IMR-90 (cell line): ENCODE results near the gene ITPKA. TPM values are rescaled to one million over a fixed set of nuclear protein-coding genes. Genes with fewer than 3 reads are reported as not detected.

Experiments used
- ATAC-seq: fragments of 200-7000 bp; cut with Tn5 transposase; 2 replicates; pipeline ENCODE4 v1.9.1; 2020; ENCODE audit warnings: low read depth, mild to moderate bottlenecking, moderate library complexity
- BruUV-seq: library from RNA; stranded (reverse); fragments of 400-500 nt; replicated peaks from 2 replicates; lab custom pipeline; 2021; lab: Mats Ljungman, UMichigan
- CTCF ChIA-PET: fragments of 300-600 bp; formaldehyde crosslinking; extraction: SDS; loops from one replicate; lab custom pipeline; 2021; ENCODE audit warnings: antibody characterized with exemption; lab: Yijun Ruan, JAX
- POLR2A ChIA-PET: fragments of 300-600 bp; sonication (Branson Sonifier 250); formaldehyde crosslinking; loops from one replicate; lab custom pipeline; 2022; ENCODE audit warnings: antibody characterized with exemption; ENCODE audit not compliant: unreplicated experiment; lab: Charles Lee
- DNase-seq: peaks from one replicate; pipeline ENCODE4 v3.0.0; 2013
- H2AFZ ChIP-seq: replicated peaks from 2 replicates; pipeline ENCODE3; 2013; ENCODE audit warnings: low read length, mild to moderate bottlenecking; ENCODE audit not compliant: poor library complexity
- H2AK5ac ChIP-seq: 2 replicates; pipeline ENCODE4 v1.6.1; 2013; ENCODE audit warnings: low read depth, low read length, inconsistent platforms
- H2AK9ac ChIP-seq: replicated peaks from 2 replicates; pipeline ENCODE3; 2013; ENCODE audit warnings: mild to moderate bottlenecking, low read depth, low read length, moderate library complexity; ENCODE audit not compliant: poor library complexity
- H2BK120ac ChIP-seq: 2 replicates; pipeline ENCODE4 v1.6.1; 2013; ENCODE audit warnings: low read depth, low read length, inconsistent platforms
- H2BK15ac ChIP-seq: 3 replicates; pipeline ENCODE4 v1.6.1; 2013; ENCODE audit warnings: low read depth, low read length, inconsistent platforms
- H2BK20ac ChIP-seq: 2 replicates; pipeline ENCODE4 v1.6.1; 2013; ENCODE audit warnings: low read depth, mild to moderate bottlenecking, inconsistent platforms, low read length, moderate library complexity
- H2BK5ac ChIP-seq: 2 replicates; pipeline ENCODE4 v1.6.1; 2013; ENCODE audit warnings: mild to moderate bottlenecking, low read depth, low read length, inconsistent platforms; ENCODE audit not compliant: poor library complexity, severe bottlenecking
- H3K14ac ChIP-seq: replicated peaks from 2 replicates; pipeline ENCODE4 v1.6.1; 2013; ENCODE audit warnings: low read depth, low read length, inconsistent platforms
- H3K18ac ChIP-seq: 2 replicates; pipeline ENCODE4 v1.6.1; 2013; ENCODE audit warnings: low read depth, low read length, control low read depth
- H3K23ac ChIP-seq: 2 replicates; pipeline ENCODE4 v1.6.1; 2013; ENCODE audit warnings: low read depth, low read length, inconsistent platforms
- H3K27ac ChIP-seq: 2 replicates; pipeline ENCODE4 v1.5.1; 2013; ENCODE audit warnings: mild to moderate bottlenecking, control low read depth, low read length; ENCODE audit not compliant: insufficient read depth
- H3K27me3 ChIP-seq: 2 replicates; pipeline ENCODE4 v1.6.1; 2013; ENCODE audit warnings: low read length; ENCODE audit not compliant: control insufficient read depth, insufficient read depth
- H3K36me3 ChIP-seq: 2 replicates; pipeline ENCODE4 v1.6.1; 2013; ENCODE audit warnings: low read length, mixed read lengths; ENCODE audit not compliant: control insufficient read depth, insufficient read depth
- H3K4ac ChIP-seq: 2 replicates; pipeline ENCODE4 v1.6.1; 2013; ENCODE audit warnings: low read depth, low read length, inconsistent platforms
- H3K4me1 ChIP-seq: 2 replicates; pipeline ENCODE4 v1.6.1; 2013; ENCODE audit warnings: low read length, mixed read lengths; ENCODE audit not compliant: control insufficient read depth, insufficient read depth
- H3K4me2 ChIP-seq: 2 replicates; pipeline ENCODE4 v1.6.1; 2013; ENCODE audit warnings: low read depth, mild to moderate bottlenecking, control low read depth, low read length, moderate library complexity
- H3K4me3 ChIP-seq: 2 replicates; pipeline ENCODE4 v1.5.1; 2013; ENCODE audit warnings: low read depth, mild to moderate bottlenecking, control low read depth, low read length, moderate library complexity; ENCODE audit not compliant: insufficient read depth
- H3K56ac ChIP-seq: 2 replicates; pipeline ENCODE4 v1.6.1; 2013; ENCODE audit warnings: low read length, inconsistent platforms; ENCODE audit not compliant: insufficient read depth; ENCODE audit errors: extremely low read depth
- H3K79me1 ChIP-seq, 2 experiments: 2 replicates each; pipeline ENCODE4 v1.6.1; 2013; ENCODE audit warnings: low read length in 2 of 2, inconsistent platforms in 1 of 2, low read depth in 1 of 2
- H3K9ac ChIP-seq: 2 replicates; pipeline ENCODE4 v1.6.1; 2013; ENCODE audit warnings: low read depth, low read length, control low read depth
- H3K9me1 ChIP-seq: 2 replicates; pipeline ENCODE4 v1.6.1; 2013; ENCODE audit warnings: low read length, inconsistent platforms; ENCODE audit not compliant: insufficient read depth
- H3K9me3 ChIP-seq: 2 replicates; pipeline ENCODE4 v1.6.1; 2013; ENCODE audit warnings: low read length; ENCODE audit not compliant: control insufficient read depth, insufficient read depth
- H4K20me1 ChIP-seq: 2 replicates; pipeline ENCODE4 v1.6.1; 2013; ENCODE audit warnings: low read length, inconsistent platforms; ENCODE audit not compliant: insufficient read depth
- H4K5ac ChIP-seq: 2 replicates; pipeline ENCODE4 v1.6.1; 2013; ENCODE audit warnings: mild to moderate bottlenecking, low read depth, low read length, control low read depth
- H4K8ac ChIP-seq, 2 experiments: 2 replicates each; pipeline ENCODE4 v1.6.1; 2013; ENCODE audit warnings: low read depth in 2 of 2, low read length in 2 of 2, control low read depth in 1 of 2, inconsistent platforms in 1 of 2
- H4K91ac ChIP-seq: 2 replicates; pipeline ENCODE4 v1.6.1; 2013; ENCODE audit warnings: low read depth, low read length, inconsistent platforms; ENCODE audit not compliant: insufficient read depth
- CEBPB ChIP-seq: IDR thresholded peaks from 2 replicates; pipeline ENCODE4 v1.6.1; 2012; ENCODE audit warnings: low read depth, low read length, improper control_type of control experiment
- MAZ ChIP-seq: IDR thresholded peaks from 2 replicates; pipeline ENCODE4 v1.6.1; 2012; ENCODE audit warnings: low read depth, mild to moderate bottlenecking, low read length, improper control_type of control experiment, moderate library complexity, borderline replicate concordance
- MXI1 ChIP-seq: IDR thresholded peaks from 2 replicates; pipeline ENCODE4 v1.6.1; 2012; ENCODE audit warnings: low read depth, mild to moderate bottlenecking, low read length, moderate library complexity, borderline replicate concordance
- RAD21 ChIP-seq: IDR thresholded peaks from 2 replicates; pipeline ENCODE4 v1.6.1; 2012; ENCODE audit warnings: low read length, improper control_type of control experiment
- SMC3 ChIP-seq: fragments of 150-350 bp; IDR thresholded peaks from 2 replicates; pipeline ENCODE4 v1.6.1; 2016; ENCODE audit warnings: low read depth, mild to moderate bottlenecking, antibody characterized with exemption, low read length, moderate library complexity
- USF2 ChIP-seq: fragments of 150-350 bp; IDR thresholded peaks from 2 replicates; pipeline ENCODE4 v1.6.1; 2017; ENCODE audit warnings: mild to moderate bottlenecking, antibody characterized with exemption, low read length, low read depth
- WGBS, 2 experiments: methylation state at CpG; one replicate each; pipeline versions ENCODE4 v1.1.5 to v1.1.7; 2013; ENCODE audit warnings: missing lambda C conversion rate in 2 of 2; ENCODE audit not compliant: insufficient read length in 1 of 2; ENCODE audit errors: extremely low coverage in 2 of 2; 5-methylcytosine and 5-hydroxymethylcytosine counted together
- dilution Hi-C: fragments of 300-500 bp; cut with HindIII; formaldehyde crosslinking; loops from one replicate; pipeline ENCODE4 v1.14.3; 2018; ENCODE audit warnings: low sequenced_read_pairs; ENCODE audit not compliant: unreplicated experiment
- in situ Hi-C: fragments of 300-500 bp; cut with MboI; formaldehyde crosslinking; loops from 3 replicates; pipeline ENCODE4 v1.14.3; 2019; ENCODE audit warnings: low sequenced_read_pairs, inconsistent platforms, mixed read lengths
- intact Hi-C: fragments of 100-400 bp; cut with micrococcal nuclease; formaldehyde crosslinking; loops from 2 replicates; pipeline ENCODE4 v1.10.0; 2022
- polyA plus RNA-seq, 3 experiments: library from polyadenylated mRNA; depleted of rRNA; stranded (reverse); fragments of >200 nt; gene quantifications; 2 replicates each; pipeline ENCODE4 v1.2.3, GENCODE V29; 2012; ENCODE audit warnings: low replicate concordance in 1 of 3
- total RNA-seq: library from RNA; depleted of rRNA; stranded (reverse); fragments of >200 nt; gene quantifications from 2 replicates; pipeline ENCODE4 v1.2.3, GENCODE V29; 2012

ITPKA gene
- total and polyA plus RNA-seq, 2 of the 4 experiments (the other 2 are of a cell fraction), result 1.1 to 1.8 TPM

- no peak overlapping the region for H2BK20ac ChIP-seq
- no peak overlapping the region for H2BK5ac ChIP-seq
- ChIA-PET CTCF (no interaction called here), POLR2A (no interaction called here)
- peaks cover 7% of the 10 kb centered on the region for H3K4me1 ChIP-seq
- H3K9me3 ChIP-seq, result no peaks in the 10 kb centered on the region
- in situ Hi-C loops (no loop called here), intact Hi-C loops (no loop called here), dilution Hi-C loops (no loop called here)
- no peak for DNase-seq
- H2AK5ac ChIP-seq, result no peak overlapping the region
- no peak overlapping the region for H4K91ac ChIP-seq
- no peak overlapping the region for H3K9ac ChIP-seq
- H3K4me3 ChIP-seq, result no peak overlapping the region
- no peak overlapping the region for H3K4me2 ChIP-seq
- H2AFZ ChIP-seq, result no peak overlapping the region
- H4K8ac ChIP-seq, result no peak overlapping the region
- WGBS, 2 experiments, result 88% methylated on average over 41 of the region's 43 CpGs; no CpG with 5 or more reads in 1 of the 2 experiments
- peaks cover 0 to 7% of the 10 kb centered on the region in 2 experiments; a peak in 2 of 4 replicates for H3K79me1 ChIP-seq
- no peaks in the 10 kb centered on the region for H3K27me3 ChIP-seq
- BruUV-seq, result no TSS peak
- H3K9me1 ChIP-seq, result peaks cover 38% of the 10 kb centered on the region
- H3K14ac ChIP-seq, result no peak overlapping the region
- H4K20me1 ChIP-seq, result no peaks in the 10 kb centered on the region
- TF ChIP-seq SMC3 (no peak), MXI1 (no peak), USF2 (no peak), MAZ (no peak), RAD21 (no peak), CEBPB (no peak)
- no peak overlapping the region for H4K5ac ChIP-seq
- H2AK9ac ChIP-seq, result no peak overlapping the region
- no peak overlapping the region for H2BK15ac ChIP-seq
- no peak for ATAC-seq
- no peak overlapping the region for H2BK120ac ChIP-seq
- no peak overlapping the region for H3K56ac ChIP-seq
- no peak overlapping the region for H3K18ac ChIP-seq
- no peak overlapping the region for H3K23ac ChIP-seq
- no peak overlapping the region for H3K4ac ChIP-seq
- H3K36me3 ChIP-seq, result peaks cover 9% of the 10 kb centered on the region
- H3K27ac ChIP-seq, result no peak overlapping the region
Measured at GRCh38 chr15:41486286-41486685, 7.4 kb upstream of the ITPKA start.
